ENCODE data around the gene HES4. TPM values are rescaled to one million over a fixed set of nuclear protein-coding genes. Genes with fewer than 3 reads are reported as not detected.
A peak's percentile ranks its signal among the peaks of the same experiment; 100 is the strongest.

Gene HES4
- total RNA-seq, 1 experiment from 2014 or later: 145 TPM

- H3K9me3 ChIP-seq (ENCODE audit: control insufficient read depth in 1 of 2, insufficient read depth in 1 of 2, low read depth in 1 of 2, low read length in 2 of 2): no peaks in the 10 kb centered on the region
- DNase-seq (ENCODE audit: low read depth, low spot score): no peak
- peaks cover 44 to 83% of the 10 kb centered on the region in 2 experiments for H3K36me3 ChIP-seq (ENCODE audit: control insufficient read depth in 1 of 2, insufficient read depth in 2 of 2, low read length in 2 of 2)
- no peaks in the 10 kb centered on the region for H3K9me2 ChIP-seq (ENCODE audit: insufficient read depth)
- H4K20me1 ChIP-seq (ENCODE audit: insufficient read depth): no peaks in the 10 kb centered on the region
- H3K27ac ChIP-seq (ENCODE audit: low read depth, low read length): no peak overlapping the region
- ChIA-PET CTCF (no interaction called here), POLR2A (no interaction called here), RAD21 (ENCODE audit: low non-redundant PET in 1 of 2, low total read pairs in 2 of 2, uncharacterized antibody in 2 of 2, unreplicated experiment in 2 of 2) (no interaction called here)
- no TSS peak for BruUV-seq (replicated peaks)
- peaks cover 39% of the 10 kb centered on the region for H3K79me2 ChIP-seq (ENCODE audit: insufficient read depth, low read length)
- H3K27me3 ChIP-seq (ENCODE audit: insufficient read depth, low read length): no peaks in the 10 kb centered on the region
- ATAC-seq: peak; percentile 71
- H3K9ac ChIP-seq (ENCODE audit: low read length): no peak overlapping the region
- no peak overlapping the region for H3K4me2 ChIP-seq (ENCODE audit: low read length)
- H2AFZ ChIP-seq (ENCODE audit: low read depth, low read length, poor library complexity, severe bottlenecking): no peak overlapping the region
- H3K4me1 ChIP-seq (ENCODE audit: control insufficient read depth in 1 of 2, insufficient read depth in 2 of 2, low read length in 2 of 2): no peaks in the 10 kb centered on the region
- no peak overlapping the region for H3K4me3 ChIP-seq (replicated peaks in 1 of 2; ENCODE audit: low read depth in 1 of 2, low read length in 2 of 2)
- peak in 2 of 3 experiments; percentile 46 to 55; a peak in 5 of 6 replicates for TF ChIP-seq CTCF (IDR thresholded peaks at IDR 0.05 in 2 of 3, conservative IDR thresholded peaks at IDR 0.05 in 1 of 3; ENCODE audit: borderline replicate concordance in 1 of 3, insufficient read depth in 1 of 3, low read depth in 2 of 3, low read length in 2 of 3)
- TF ChIP-seq CBX3 (IDR thresholded peaks at IDR 0.05; ENCODE audit: low read depth): no peak
- TF ChIP-seq RAD21 (IDR thresholded peaks at IDR 0.05; ENCODE audit: low read depth): peak; percentile 37
- intact Hi-C loops (cut with micrococcal nuclease): no loop called here
These were observed 48.5 kb downstream of the HES4 start for GRCh38 chr1:951364-951763.

GRCh38 chr1:950881-951280 is 49.0 kb downstream of the HES4 start:
- no peak overlapping the region for H3K27ac ChIP-seq (ENCODE audit: low read depth, low read length)
- no peak overlapping the region for H3K4me3 ChIP-seq (replicated peaks in 1 of 2; ENCODE audit: low read depth in 1 of 2, low read length in 2 of 2)
- CTCF ChIA-PET: no interaction called here
- H3K4me2 ChIP-seq (ENCODE audit: low read length): no peak overlapping the region
- no peaks in the 10 kb centered on the region for H3K27me3 ChIP-seq (ENCODE audit: insufficient read depth, low read length)
- no TSS peak for BruUV-seq (replicated peaks)
- no peaks in the 10 kb centered on the region for H3K4me1 ChIP-seq (ENCODE audit: control insufficient read depth in 1 of 2, insufficient read depth in 2 of 2, low read length in 2 of 2)
- H3K36me3 ChIP-seq (ENCODE audit: control insufficient read depth in 1 of 2, insufficient read depth in 2 of 2, low read length in 2 of 2): peaks cover 41 to 83% of the 10 kb centered on the region in 2 experiments
- H3K79me2 ChIP-seq (ENCODE audit: insufficient read depth, low read length): peaks cover 34% of the 10 kb centered on the region; the same call in 1 of the 2 replicates
- H2AFZ ChIP-seq (ENCODE audit: low read depth, low read length, poor library complexity, severe bottlenecking): no peak overlapping the region
- POLR2A ChIA-PET: no interaction called here
- H3K9me2 ChIP-seq (ENCODE audit: insufficient read depth): no peaks in the 10 kb centered on the region
- no peaks in the 10 kb centered on the region for H3K9me3 ChIP-seq (ENCODE audit: control insufficient read depth in 1 of 2, insufficient read depth in 1 of 2, low read depth in 1 of 2, low read length in 2 of 2)
- DNase-seq (ENCODE audit: low read depth, low spot score) (no peak), ATAC-seq (no peak)
- intact Hi-C loops (cut with micrococcal nuclease): no loop called here
- RAD21 ChIA-PET (ENCODE audit: low non-redundant PET in 1 of 2, low total read pairs in 2 of 2, uncharacterized antibody in 2 of 2, unreplicated experiment in 2 of 2): no interaction called here
- H3K9ac ChIP-seq (ENCODE audit: low read length): no peak overlapping the region
- H4K20me1 ChIP-seq (ENCODE audit: insufficient read depth): no peaks in the 10 kb centered on the region
- TF ChIP-seq CBX3 (IDR thresholded peaks at IDR 0.05; ENCODE audit: low read depth): no peak
- TF ChIP-seq REST (IDR thresholded peaks at IDR 0.05; ENCODE audit: low read depth): no peak
- no peak for TF ChIP-seq ATF3 (IDR thresholded peaks at IDR 0.05)
- TF ChIP-seq ZFX (IDR thresholded peaks at IDR 0.05): no peak
- TF ChIP-seq MAX (IDR thresholded peaks at IDR 0.05): no peak
- no peak for TF ChIP-seq ELF1 (IDR thresholded peaks at IDR 0.05; ENCODE audit: borderline replicate concordance, low read depth)
- no peak for TF ChIP-seq EGR1 (IDR thresholded peaks at IDR 0.05; ENCODE audit: low read depth)
- no peak for TF ChIP-seq CTCF (IDR thresholded peaks at IDR 0.05 in 2 of 3, conservative IDR thresholded peaks at IDR 0.05 in 1 of 3; ENCODE audit: borderline replicate concordance in 1 of 3, insufficient read depth in 1 of 3, low read depth in 2 of 3, low read length in 2 of 3)
- no peak for TF ChIP-seq TCF7L2 (IDR thresholded peaks at IDR 0.05; ENCODE audit: borderline replicate concordance, extremely low read depth, insufficient read depth, insufficient read length)
- TF ChIP-seq RAD21 (IDR thresholded peaks at IDR 0.05; ENCODE audit: low read depth): no peak
- no peak for TF ChIP-seq EZH2 (IDR thresholded peaks at IDR 0.05)
- TF ChIP-seq SRF (IDR thresholded peaks at IDR 0.05; ENCODE audit: low read depth): no peak

Data from HCT116 (cell line).